Epithelial cell of proximal tubule (primary cell): ENCODE measurements around the gene RTL10. TPM values are rescaled to one million over a fixed set of nuclear protein-coding genes. Genes with fewer than 3 reads are reported as not detected.

Experiments used
- DNase-seq: peaks from one replicate; pipeline ENCODE4 v3.0.0-alpha.2; 2011; ENCODE audit warnings: low read depth
- H3K4me3 ChIP-seq: 2 replicates; pipeline ENCODE4 v1.5.1; 2011; ENCODE audit warnings: low read depth, mild to moderate bottlenecking, low read length
- CTCF ChIP-seq: conservative IDR thresholded peaks from 2 replicates; pipeline ENCODE4 v1.5.1; 2012; ENCODE audit warnings: low read depth, mild to moderate bottlenecking, low read length
- total RNA-seq: library from RNA; depleted of rRNA; stranded (reverse); fragments of >200 nt; gene quantifications from 2 replicates; pipeline ENCODE4 v1.2.3, GENCODE V29; 2015

The RTL10 gene
- total RNA-seq, 1 donor from 2014 or later, result 15.9 TPM

GRCh38 chr22:19879246-19879570, 24.5 kb upstream of the RTL10 start:
- no peak overlapping the region for H3K4me3 ChIP-seq
- no peak for DNase-seq

GRCh38 chr22:19878461-19879245, 24.0 kb upstream of the RTL10 start:
- DNase-seq, result no peak
- no peak overlapping the region for H3K4me3 ChIP-seq
- no peak for TF ChIP-seq CTCF

More at GRCh38 chr22:19879246-19879570, 24.5 kb upstream of the RTL10 start:
- TF ChIP-seq CTCF, result no peak

GRCh38 chr22:19877626-19878339, 23.1 kb upstream of the RTL10 start:
- H3K4me3 ChIP-seq, result no peak overlapping the region
- TF ChIP-seq CTCF, result no peak
- DNase-seq, result no peak

- DNase-seq, result no peak
- H3K4me3 ChIP-seq, result no peak overlapping the region
- no peak for TF ChIP-seq CTCF
Measured at GRCh38 chr22:19876941-19877625, 22.4 kb upstream of the RTL10 start.

GRCh38 chr22:19876314-19876940, 21.8 kb upstream of the RTL10 start:
- no peak overlapping the region for H3K4me3 ChIP-seq
- DNase-seq, result no peak
- TF ChIP-seq CTCF, result peak; percentile 5

GRCh38 chr22:19875531-19876313, 21.0 kb upstream of the RTL10 start:
- no peak for DNase-seq
- no peak for TF ChIP-seq CTCF
- H3K4me3 ChIP-seq, result no peak overlapping the region
